Keratinocyte (primary cell): Measurements from ENCODE around the gene UGGT2. TPM values are rescaled to one million over a fixed set of nuclear protein-coding genes. Genes with fewer than 3 reads are reported as not detected.

ENCODE experiments used
- DNase-seq: peaks from one replicate; pipeline ENCODE4 v3.0.0-alpha.2; 2011; ENCODE audit warnings: low read depth, missing footprints, low spot score
- FAIRE-seq: peaks from 2 replicates; lab custom pipeline; 2011; peaks lifted over from hg19 to GRCh38; lab: Jason Lieb, UNC
- H2AFZ ChIP-seq: 2 replicates; pipeline ENCODE4 v1.6.0; 2012; ENCODE audit warnings: low read length, control low read depth, inconsistent platforms; ENCODE audit not compliant: control insufficient read depth
- H3K27ac ChIP-seq: 2 replicates; pipeline ENCODE4 v1.5.1; 2011; ENCODE audit warnings: low read length; ENCODE audit not compliant: control insufficient read depth, insufficient read depth
- H3K27me3 ChIP-seq: 3 replicates; pipeline ENCODE4 v1.6.0; 2011; ENCODE audit warnings: low read length; ENCODE audit not compliant: control insufficient read depth, insufficient read depth; ENCODE audit errors: extremely low read depth
- H3K36me3 ChIP-seq, 2 experiments: 2 replicates in 1 of 2; 3 replicates in 1 of 2; pipeline ENCODE4 v1.5.1; 2011; ENCODE audit warnings: low read length in 2 of 2, mild to moderate bottlenecking in 1 of 2; ENCODE audit not compliant: control insufficient read depth in 2 of 2, insufficient read depth in 2 of 2; ENCODE audit errors: extremely low read depth in 1 of 2
- H3K4me1 ChIP-seq: 3 replicates; pipeline ENCODE4 v1.5.1; 2011; ENCODE audit warnings: low read length; ENCODE audit not compliant: control insufficient read depth, insufficient read depth; ENCODE audit errors: extremely low read depth
- H3K4me2 ChIP-seq: 3 replicates; pipeline ENCODE4 v1.6.0; 2011; ENCODE audit warnings: low read depth, low read length; ENCODE audit not compliant: control insufficient read depth, insufficient read depth; ENCODE audit errors: extremely low read depth
- H3K4me3 ChIP-seq, 3 experiments: fragments of 200-600 bp in 1 of 3; sonication (generic) in 1 of 3; 2 replicates in 2 of 3; 3 replicates in 1 of 3; pipeline ENCODE4 v1.5.1; 2011 to 2016; ENCODE audit warnings: low read length in 3 of 3, mild to moderate bottlenecking in 3 of 3, control low read depth in 2 of 3, inconsistent platforms in 1 of 3, low read depth in 1 of 3, mixed read lengths in 1 of 3, mixed run types in 1 of 3, moderate library complexity in 1 of 3; ENCODE audit not compliant: control insufficient read depth in 2 of 3, insufficient read depth in 2 of 3; ENCODE audit errors: extremely low read depth in 1 of 3
- H3K79me2 ChIP-seq: 2 replicates; pipeline ENCODE4 v1.6.0; 2012; ENCODE audit warnings: low read length; ENCODE audit not compliant: control insufficient read depth, insufficient read depth
- H3K9ac ChIP-seq: 3 replicates; pipeline ENCODE4 v1.6.0; 2011; ENCODE audit warnings: low read length; ENCODE audit not compliant: control insufficient read depth, insufficient read depth; ENCODE audit errors: extremely low read depth
- H3K9me1 ChIP-seq: 3 replicates; pipeline ENCODE4 v1.6.0; 2011; ENCODE audit warnings: low read length; ENCODE audit not compliant: control insufficient read depth, insufficient read depth; ENCODE audit errors: extremely low read depth
- H3K9me3 ChIP-seq: 2 replicates; pipeline ENCODE4 v1.5.1; 2012; ENCODE audit warnings: low read depth, low read length; ENCODE audit not compliant: control insufficient read depth
- H4K20me1 ChIP-seq: 3 replicates; pipeline ENCODE4 v1.6.0; 2011; ENCODE audit warnings: low read length; ENCODE audit not compliant: control insufficient read depth, insufficient read depth; ENCODE audit errors: extremely low read depth
- CTCF ChIP-seq, 3 experiments: IDR thresholded peaks in 1 of 3; conservative IDR thresholded peaks in 1 of 3; optimal IDR thresholded peaks in 1 of 3; 2 replicates in 2 of 3; 3 replicates in 1 of 3; pipeline versions ENCODE3 to v1.5.1; 2011; ENCODE audit warnings: low read length in 3 of 3, mild to moderate bottlenecking in 3 of 3, moderate library complexity in 2 of 3, control low read depth in 1 of 3, inconsistent platforms in 1 of 3; ENCODE audit not compliant: insufficient read depth in 2 of 3; ENCODE audit errors: extremely low read depth in 1 of 3
- EZH2 ChIP-seq: IDR thresholded peaks from one replicate; pipeline ENCODE4 v1.6.1; 2012; ENCODE audit warnings: inconsistent platforms, mild to moderate bottlenecking, low read length, moderate library complexity
- dilution Hi-C: fragments of 300-500 bp; cut with MboI; formaldehyde crosslinking; loops from one replicate; pipeline ENCODE4 v1.7.0; 2020; ENCODE audit warnings: low sequenced_read_pairs; ENCODE audit not compliant: extremely low pct_ligation_motif_present
- polyA plus RNA-seq, 5 experiments: library from polyadenylated mRNA; depleted of rRNA in 3 of 5; stranded (reverse) in 3 of 5; stranded (forward) in 1 of 5; unstranded in 1 of 5; fragments of >200 nt; gene quantifications; 1 replicate in 1 of 5; 2 replicates in 3 of 5; 3 replicates in 1 of 5; pipeline versions ENCODE4 v1.2.1 to v1.2.3, GENCODE V29; 2011 to 2012; ENCODE audit warnings: missing spikeins in 2 of 5, low read depth in 1 of 5, low replicate concordance in 1 of 5

UGGT2 gene
- polyA plus RNA-seq, 1 donor (not counting 4 experiments of a cell fraction or from before 2014, with no cell fraction given) = 12.5 TPM

DNA sequence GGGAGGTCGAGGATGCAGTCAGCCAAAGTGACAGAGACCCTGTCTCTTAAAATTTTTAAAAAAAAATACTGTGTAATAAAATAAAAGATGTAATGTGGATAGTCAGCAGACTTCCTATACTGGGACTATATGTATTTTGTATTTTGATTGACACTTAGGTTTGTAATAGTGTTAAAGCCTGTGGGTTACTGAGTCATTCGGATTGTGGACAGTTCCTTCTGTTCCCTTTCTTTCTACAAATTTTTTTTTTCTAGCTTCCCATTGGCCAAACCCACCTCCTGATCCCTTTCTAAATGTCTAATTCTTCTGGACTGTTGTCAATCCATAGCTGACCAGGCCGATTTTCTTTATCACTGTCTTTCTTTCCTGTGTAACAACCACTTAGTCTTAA, 268.3 kb downstream of the UGGT2 start:
- Histone ChIP-seq H3K9me1 (no peaks in the 10 kb centered on the region), H3K27ac (peak overlapping the region; percentile 54), H2AFZ (no peak overlapping the region), H3K4me1 (peaks cover 18% of the 10 kb centered on the region), H3K4me3 (no peak overlapping the region), H4K20me1 (peaks cover 3% of the 10 kb centered on the region), H3K79me2 (peaks cover 3% of the 10 kb centered on the region), H3K9ac (no peak overlapping the region), H3K9me3 (no peaks in the 10 kb centered on the region), H3K36me3 (peaks cover 6 to 19% of the 10 kb centered on the region in 2 experiments), H3K27me3 (no peaks in the 10 kb centered on the region), H3K4me2 (peak overlapping the region; percentile 17)
- dilution Hi-C loops = no loop called here
- DNase-seq = no peak
- TF ChIP-seq CTCF (optimal IDR thresholded peaks at IDR 0.05 in 1 of 3, IDR thresholded peaks at IDR 0.05 in 1 of 3, conservative IDR thresholded peaks at IDR 0.05 in 1 of 3; ENCODE audit: extremely low read depth in 1 of 3, insufficient read depth in 2 of 3, low read length in 3 of 3) = no peak
- TF ChIP-seq EZH2 = no peak
- FAIRE-seq = no peak

- H2AFZ ChIP-seq = no peak overlapping the region
- TF ChIP-seq EZH2 = no peak
- no peaks in the 10 kb centered on the region for H3K27me3 ChIP-seq
- no peak overlapping the region for H3K9ac ChIP-seq
- H3K27ac ChIP-seq = peak overlapping the region; percentile 54
- no peak overlapping the region for H3K4me3 ChIP-seq
- DNase-seq = peak; percentile 21
- H3K79me2 ChIP-seq = peaks cover 3% of the 10 kb centered on the region
- H3K9me3 ChIP-seq = no peaks in the 10 kb centered on the region
- peak overlapping the region; percentile 45 for H3K4me2 ChIP-seq
- H3K36me3 ChIP-seq = peaks cover 6 to 19% of the 10 kb centered on the region in 2 experiments
- H3K4me1 ChIP-seq = peaks cover 18% of the 10 kb centered on the region
- dilution Hi-C loops = no loop called here
- peak; percentile 39 for FAIRE-seq
- H3K9me1 ChIP-seq = no peaks in the 10 kb centered on the region
- peaks cover 3% of the 10 kb centered on the region for H4K20me1 ChIP-seq
Observed at GRCh38 chr13:95784161-95784899, 268.9 kb downstream of the UGGT2 start.
